Stimulated activated CD8-positive, alpha-beta memory T cell treated with anti-CD3 and anti-CD28 coated beads, Interleukin-12 subunit alpha, Interleukin-12 subunit beta, amount 100 ng/mL, for 24 hours (primary cell): ENCODE data around the gene RPTOR.
"Not testable (repeated sequence)": the region's sequence is repeated elsewhere in the genome, so short reads cannot be mapped to it uniquely, and the experiment has no call there.

Experiments
- DNase-seq: peaks from one replicate; pipeline ENCODE4 v3.0.0-alpha.2; 2020; ENCODE audit errors: extremely low read depth

RPTOR gene

GRCh38 chr17:80544655-80545498 is at the start of gene RPTOR:
Gene RPTOR (plus strand): TSS chr17:80544838. CDS start chr17:80545630, 792 bp downstream.
- DNase-seq = peak; percentile 72

GRCh38 chr17:80497726-80498241 is 46.9 kb upstream of the RPTOR start:
- no peak for DNase-seq

DNA sequence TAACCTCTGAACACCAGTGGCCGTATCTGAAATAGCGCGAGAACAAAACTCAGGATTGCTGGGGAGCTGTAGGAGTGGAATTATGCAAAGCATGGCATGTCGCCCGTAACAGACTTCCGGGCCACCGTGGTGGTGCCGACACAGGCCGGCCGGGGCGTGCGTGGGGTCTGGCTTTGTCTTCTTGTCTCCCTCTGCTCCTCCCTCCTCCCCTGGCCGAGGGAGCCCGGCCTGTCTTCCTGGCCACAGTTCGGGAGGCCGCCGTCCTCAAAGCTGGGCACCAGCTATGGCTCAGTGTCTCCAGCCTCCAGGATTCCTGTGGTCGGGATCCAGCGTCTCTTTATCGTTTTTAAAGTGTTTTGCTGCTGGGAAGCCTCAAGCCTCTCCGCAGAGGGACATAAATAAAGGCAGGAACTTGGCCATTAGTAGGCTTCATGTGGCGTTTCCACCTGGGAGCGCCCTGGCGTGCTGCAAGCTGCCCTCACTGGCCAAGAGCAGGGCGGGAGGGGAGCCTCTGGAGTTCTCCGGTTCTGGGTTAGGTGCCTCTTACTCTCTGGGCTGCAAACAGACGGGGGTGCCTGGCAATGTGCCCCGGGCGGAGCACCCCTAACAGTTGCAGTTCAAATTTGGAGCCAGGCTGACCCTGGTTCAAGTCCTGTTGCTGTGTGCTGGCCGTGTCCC is 46.3 kb upstream of the RPTOR start:
- no peak for DNase-seq

DNA sequence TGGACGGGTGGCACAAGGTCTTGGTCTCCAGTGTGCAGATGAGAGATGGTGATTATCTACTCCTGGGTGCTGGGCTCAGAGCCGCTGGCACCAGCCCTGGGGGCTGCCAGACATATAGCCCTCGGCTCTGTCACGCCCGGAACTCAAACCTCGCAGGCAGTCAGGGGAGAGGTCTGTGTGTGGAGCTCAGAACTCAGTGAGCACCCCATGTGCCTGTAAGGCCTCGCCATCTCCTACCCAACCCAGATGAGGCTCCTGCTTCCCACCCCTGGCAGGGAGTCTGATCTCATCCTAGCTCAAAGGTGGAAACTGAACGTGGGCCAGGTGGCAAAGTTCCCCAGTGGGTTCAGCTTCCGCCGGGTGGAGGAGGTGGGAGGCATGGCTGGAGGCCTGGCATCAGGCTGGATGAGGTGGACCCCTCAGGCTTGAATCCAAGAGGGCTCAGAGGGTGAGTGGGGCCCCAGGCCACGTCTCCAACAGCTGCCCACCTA is 45.7 kb upstream of the RPTOR start:
- DNase-seq = no peak

GRCh38 chr17:80499560-80499959 is 45.1 kb upstream of the RPTOR start:
- no peak for DNase-seq

DNA sequence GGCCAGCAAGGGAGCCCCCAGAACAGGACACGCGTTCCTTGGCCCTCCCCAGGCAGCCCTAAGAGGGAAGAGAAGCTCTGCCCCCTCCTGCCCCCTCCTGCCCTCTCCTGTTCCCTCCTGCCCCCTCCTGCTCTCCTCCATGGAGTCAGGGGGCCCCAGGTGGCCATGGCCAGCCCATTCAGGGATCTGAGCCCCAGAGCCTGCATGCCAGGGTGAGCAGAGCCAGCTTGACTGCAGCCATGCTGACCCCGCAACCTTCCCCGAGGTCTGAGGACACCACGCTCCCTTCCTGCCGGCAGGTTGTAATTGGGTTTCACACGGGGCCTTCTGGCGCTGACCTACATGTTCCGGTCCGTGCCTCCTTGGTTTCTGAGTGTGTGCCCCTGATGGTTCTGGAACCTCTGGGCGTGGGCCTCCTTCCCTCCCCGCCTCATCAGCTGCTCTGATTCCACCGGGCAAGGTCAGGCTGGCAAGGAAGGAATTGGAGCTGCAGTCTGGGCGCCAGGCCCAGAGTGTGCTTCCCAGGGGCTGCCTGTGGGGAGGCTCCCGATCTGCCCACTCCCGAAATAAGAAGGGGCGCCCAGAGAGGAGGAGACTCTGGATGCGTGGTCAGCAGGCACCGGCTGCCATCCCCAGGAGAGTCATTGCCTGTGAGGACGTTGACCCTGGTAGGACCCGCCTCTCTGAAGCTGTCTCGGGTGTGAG is 44.5 kb upstream of the RPTOR start:
- no peak for DNase-seq

GRCh38 chr17:80501741-80502577 is 42.7 kb upstream of the RPTOR start:
- no peak for DNase-seq

DNA sequence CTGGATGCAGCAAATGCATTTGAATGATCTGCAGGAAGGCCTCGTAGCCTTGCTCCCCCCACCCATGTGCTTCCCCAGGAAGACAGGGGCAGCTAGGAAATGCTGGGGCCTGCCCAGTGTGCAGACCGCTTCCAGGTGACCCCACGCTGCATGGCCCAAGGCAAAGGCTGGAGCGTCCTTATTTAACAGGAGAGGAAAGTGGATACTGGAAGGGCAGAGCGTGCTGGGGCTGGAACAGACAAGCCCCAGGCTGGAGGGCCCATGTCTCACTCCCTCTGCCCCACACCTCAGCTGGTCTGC is 42.1 kb upstream of the RPTOR start:
- no peak for DNase-seq

DNA sequence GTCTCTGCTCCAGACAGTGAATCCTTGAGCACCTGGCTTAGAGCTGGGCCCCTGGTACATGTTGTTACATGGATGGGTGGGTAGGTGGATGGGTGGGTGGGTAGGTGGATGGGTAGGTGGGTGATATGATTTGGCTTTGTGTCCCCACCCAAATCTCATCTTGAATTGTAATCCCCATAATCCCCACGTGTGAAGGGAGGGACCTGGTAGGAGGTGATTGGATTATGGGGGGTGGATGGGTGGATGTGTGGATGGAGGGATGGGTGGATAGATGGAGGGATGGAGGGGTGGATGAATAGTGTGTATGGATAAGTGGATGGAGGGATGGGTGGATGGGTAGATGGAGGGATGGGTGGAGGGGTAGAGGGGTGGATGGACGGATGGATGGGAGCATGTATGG is 41.6 kb upstream of the RPTOR start:
- no peak for DNase-seq

DNA sequence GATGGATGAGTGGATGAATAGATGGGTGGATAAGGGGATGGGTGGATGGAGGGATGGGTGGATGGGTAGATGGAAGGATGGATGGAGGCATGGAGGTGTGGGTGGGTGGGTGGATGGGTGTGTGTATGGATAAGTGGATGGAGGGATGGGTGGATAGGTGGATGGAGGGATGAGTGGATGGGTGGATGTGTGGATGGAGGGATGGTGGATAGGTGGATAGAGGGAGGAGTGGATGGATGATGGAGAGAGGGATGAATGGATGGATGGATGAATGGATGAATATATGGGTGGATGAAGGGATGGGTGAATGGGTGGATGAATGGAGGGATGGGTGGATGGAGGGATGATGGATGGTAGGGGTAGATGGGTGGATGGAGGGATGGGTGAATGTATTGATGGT is 40.7 kb upstream of the RPTOR start:
- no peak for DNase-seq

- DNase-seq = no peak
Observed at GRCh38 chr17:80504686-80505413, 39.8 kb upstream of the RPTOR start.

GRCh38 chr17:80507177-80507576 is 37.5 kb upstream of the RPTOR start:
- DNase-seq = not testable (repeated sequence)

GRCh38 chr17:80507965-80508364 is 36.7 kb upstream of the RPTOR start:
- no peak for DNase-seq

- no peak for DNase-seq
Observed at GRCh38 chr17:80509311-80509710, 35.3 kb upstream of the RPTOR start.

GRCh38 chr17:80510132-80510531 is 34.5 kb upstream of the RPTOR start:
- DNase-seq = no peak

DNA sequence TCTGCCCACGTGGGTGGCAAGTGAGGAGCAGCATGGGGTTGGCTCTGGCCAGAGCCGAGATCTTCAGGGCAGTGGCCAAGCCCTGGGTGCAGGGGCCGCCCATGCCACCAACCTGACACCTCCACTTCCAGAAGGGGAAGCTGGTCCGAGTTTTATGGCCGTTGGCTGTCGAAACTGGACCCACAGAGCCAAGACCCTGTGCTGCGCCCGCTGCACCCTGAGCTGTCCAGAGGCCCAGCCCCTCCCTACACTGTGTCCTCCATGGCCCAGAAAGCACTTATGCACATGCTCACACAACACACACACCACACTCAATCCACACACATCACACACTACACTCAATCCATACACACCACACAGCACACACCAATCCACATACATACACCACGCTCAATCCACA is 33.9 kb upstream of the RPTOR start:
- no peak for DNase-seq

DNA sequence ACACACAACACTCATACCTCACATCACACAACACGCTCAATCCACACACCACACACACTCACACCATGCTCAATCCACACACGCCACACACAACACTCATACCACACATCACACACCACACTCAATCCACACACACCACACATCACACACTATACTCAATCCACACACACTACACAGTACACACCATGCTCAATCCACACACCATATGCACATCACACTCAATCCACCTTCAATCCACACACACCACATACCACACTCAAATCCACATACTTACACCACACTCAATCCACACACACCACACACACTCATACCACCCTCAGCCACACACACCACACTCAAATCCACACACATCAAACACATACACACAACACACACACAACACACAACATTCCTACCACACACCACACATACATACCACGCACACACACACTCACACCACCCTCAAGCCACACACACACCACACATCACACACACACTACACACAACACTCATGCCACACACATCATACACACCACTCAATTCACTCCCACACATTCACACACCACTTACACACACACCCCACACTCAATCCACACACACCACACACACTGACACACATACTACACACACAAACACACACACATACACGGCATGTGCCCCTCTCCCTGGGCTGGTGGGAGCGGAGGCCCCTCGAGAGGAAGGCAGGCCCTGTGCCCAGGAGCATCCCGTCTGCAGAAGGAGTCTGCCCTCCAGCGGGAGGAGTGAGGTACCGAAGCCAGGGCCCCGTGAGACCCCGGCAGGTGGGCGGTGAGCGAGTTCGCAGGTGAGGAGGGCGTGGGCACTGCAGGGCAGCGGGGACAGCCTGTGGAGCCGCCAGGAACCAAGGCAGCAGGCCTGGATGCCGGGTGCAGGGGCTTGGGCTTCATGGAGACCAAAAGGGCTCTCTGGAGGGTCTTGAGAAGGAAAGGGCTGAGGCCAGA is 33.1 kb upstream of the RPTOR start:
- DNase-seq = no peak

DNA sequence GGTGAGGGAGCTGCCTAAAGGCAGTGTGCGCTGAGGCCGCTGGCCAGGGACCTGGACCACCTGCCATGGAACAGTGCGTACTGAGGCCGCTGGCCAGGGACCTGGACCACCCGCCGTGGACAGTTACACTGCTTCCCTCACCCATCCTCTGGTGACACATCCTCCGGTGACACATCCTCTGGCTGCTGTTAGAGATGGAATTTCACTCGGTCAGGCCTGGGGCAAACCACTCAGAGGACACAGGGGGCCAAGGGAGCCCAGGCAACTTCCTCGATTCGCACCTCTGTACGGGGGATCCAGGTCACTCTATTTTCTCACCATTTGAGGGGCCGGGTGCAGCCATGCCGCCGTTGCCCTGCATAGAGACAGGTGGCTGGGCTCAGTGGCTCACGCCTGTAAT is 32.4 kb upstream of the RPTOR start:
- DNase-seq = no peak

DNA sequence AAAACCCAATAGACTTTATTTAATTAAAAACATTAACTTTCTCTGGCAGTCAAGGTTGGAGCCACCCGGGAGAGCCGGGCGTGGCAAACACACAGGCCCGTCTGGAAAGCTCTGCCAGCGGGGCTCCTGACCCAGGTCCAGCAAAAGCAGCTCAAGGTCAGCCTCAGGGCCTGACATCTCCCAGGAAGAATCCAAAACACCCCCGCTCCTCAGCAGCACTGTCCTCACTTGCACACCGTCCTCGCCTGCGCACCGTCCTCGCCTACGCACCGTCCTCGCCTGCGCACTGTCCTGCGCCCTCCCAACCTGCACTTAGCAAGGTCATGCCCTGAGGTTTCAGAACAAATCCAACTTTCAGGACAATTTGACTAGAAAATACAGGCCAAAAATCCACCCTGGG is 31.4 kb upstream of the RPTOR start:
- DNase-seq = no peak

DNA sequence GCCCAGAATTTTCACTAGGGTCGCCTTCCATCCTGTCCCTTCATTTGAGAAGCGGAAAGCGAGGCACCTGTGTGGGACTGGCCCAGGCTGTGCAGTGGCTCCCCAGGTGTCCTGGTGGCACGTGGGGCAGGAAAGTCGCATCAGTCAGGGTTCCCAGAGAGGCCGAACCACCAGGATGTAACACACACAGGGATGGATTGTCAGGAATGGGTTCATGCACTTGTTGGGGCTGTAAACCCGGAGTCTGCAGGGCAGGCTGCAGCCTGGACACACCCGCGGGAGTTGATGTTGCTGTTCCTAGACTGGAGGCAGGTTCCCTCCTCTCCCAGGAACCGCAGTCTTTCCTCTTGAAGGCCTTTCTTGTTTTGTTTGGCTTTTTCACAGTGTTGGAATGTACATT is 30.7 kb upstream of the RPTOR start:
- no peak for DNase-seq
